RPMI8226 (cell line): Measurements from ENCODE around the gene SIGLEC9.

Experiments used
- DNase-seq: peaks from one replicate; pipeline ENCODE4 v3.0.0-alpha.2; 2015

The SIGLEC9 gene

DNA sequence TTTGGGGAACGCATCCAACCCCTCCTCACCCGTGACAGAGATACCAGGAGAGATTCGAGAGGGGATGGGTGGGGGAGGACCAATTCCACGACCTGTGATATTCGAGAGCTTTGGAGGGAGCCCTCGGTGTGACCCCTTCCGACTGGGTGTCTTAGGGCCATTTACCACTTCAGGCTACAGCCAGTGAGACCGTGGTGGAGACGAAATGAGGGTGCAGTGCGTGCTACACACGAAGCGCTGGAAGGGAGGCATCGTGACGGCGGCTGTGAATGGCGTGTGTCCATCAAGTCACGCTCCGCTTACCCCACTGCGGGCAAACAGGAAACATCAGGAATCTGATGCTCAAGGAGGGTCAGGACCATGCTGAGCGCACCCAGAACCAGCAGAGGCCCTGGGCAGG, 26.9 kb upstream of the SIGLEC9 start:
- no peak for DNase-seq

DNA sequence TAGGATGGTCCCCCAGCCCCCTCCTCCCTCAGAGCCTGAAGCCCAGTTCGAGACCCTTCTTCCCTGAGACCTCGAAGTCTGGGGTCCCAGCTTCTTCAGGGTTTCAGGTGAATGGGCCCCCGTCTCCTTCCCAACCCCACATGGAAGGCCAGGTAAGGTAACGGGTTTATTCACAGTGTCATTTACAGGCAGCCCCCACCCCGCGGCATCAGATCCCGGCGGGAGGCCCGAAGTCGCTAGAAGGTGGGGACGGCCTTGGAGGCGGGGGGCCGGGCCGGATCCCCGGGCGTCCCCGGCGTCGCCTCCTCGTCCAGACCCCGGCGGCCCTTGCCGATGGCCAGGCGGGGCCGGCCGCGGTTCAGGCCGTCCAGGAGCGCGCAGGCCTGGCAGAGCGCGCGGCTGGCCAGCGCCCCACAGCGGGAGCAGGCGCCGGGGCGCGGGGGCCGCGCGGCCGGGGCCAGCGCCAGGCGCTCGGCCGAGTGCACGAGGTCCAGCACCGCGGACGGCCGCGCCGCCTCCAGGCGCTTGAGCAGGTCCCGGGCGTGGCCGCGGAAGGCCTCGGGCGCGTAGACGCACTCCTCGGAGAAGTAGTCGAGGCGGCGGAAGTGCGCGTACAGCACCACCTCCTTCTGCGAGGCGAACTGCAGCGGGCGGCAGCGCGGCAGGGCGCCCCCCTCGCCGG, 26.2 kb upstream of the SIGLEC9 start:
- no peak for DNase-seq

DNA sequence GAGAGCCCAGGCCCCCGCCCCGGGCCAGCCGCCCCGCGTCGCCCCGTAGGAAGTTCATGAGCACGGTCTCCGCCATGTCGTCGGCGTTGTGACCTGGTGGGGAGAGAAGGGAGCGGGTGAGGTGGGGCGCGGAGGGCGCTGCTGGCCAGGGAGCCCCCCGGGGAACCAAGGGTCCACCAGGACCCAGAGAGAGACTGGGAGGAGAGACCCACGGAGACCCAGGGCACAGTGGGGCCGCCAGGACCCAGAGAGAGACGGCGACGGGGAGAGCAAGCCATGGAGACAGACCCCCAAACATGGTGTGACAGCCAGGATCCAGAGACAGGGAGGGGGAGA, 25.7 kb upstream of the SIGLEC9 start:
- DNase-seq = no peak

DNA sequence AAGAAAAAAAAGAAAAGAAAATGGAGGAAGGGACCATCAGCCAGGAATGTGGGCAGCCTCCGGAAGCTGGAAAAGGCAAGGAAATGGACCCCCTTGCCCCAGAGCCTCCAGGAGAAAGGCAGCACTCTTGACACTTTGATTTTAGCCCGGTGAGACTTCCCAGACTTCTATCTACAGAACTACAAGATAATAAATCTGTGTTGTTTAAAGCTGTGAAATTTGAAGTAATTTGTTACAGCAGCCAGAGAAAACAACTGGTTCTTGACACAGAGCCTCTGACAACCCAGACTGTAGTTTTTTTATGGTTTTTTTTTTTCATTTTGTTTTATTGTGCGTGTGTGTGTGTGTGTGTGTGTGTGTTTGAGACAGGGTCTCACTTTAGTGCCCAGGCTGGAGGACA, 24.1 kb upstream of the SIGLEC9 start:
- no peak for DNase-seq

DNA sequence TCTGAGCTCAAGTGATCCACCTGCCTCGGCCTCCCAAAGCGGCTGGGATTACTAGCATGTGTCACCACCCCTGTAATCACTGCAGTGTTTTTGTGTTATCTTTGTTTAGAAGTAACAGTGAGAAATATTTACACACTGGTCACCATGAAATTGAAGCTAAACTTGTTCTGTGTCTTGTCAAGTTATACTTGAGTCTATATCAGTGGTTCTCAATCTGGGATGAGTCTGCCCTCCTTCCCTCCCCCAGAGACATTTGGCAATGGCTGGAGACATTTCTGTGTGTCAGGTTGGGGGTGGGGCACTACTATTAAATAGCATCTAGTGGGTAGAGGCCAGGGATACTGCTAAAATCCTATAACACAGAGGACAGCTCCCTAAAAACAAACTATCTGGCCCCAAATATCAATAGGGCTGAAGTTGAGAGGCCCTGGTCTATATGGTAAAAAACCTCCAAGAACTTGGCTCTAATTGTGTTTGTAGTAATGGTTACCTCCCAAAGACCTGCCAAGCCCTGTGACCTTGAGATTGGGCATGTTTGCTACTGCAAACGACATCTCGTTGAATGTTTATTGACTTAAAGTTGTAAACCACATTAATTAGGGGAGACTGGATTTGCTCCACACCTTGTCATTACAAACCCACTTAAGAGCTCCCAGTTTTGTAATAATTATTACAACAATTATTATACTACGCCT, 23.4 kb upstream of the SIGLEC9 start:
- DNase-seq = no peak

DNA sequence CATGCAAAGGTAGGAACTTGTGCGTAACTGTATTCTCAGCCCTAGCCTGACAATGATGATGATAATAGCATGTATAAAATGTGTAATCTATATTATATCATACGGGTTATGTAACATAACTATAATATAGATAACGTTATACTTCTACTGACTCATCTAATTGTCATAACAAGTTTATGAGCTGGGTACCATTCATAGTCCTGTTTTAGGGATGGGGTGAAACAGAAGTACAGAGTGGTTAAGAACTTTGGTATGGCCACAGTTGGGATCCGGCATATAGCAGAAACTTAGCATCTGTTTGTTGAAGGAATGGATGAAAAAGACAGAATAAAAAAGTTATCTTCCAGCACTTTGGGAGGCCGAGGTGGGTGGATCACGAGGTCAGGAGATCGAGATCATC, 21.7 kb upstream of the SIGLEC9 start:
- DNase-seq = no peak

DNA sequence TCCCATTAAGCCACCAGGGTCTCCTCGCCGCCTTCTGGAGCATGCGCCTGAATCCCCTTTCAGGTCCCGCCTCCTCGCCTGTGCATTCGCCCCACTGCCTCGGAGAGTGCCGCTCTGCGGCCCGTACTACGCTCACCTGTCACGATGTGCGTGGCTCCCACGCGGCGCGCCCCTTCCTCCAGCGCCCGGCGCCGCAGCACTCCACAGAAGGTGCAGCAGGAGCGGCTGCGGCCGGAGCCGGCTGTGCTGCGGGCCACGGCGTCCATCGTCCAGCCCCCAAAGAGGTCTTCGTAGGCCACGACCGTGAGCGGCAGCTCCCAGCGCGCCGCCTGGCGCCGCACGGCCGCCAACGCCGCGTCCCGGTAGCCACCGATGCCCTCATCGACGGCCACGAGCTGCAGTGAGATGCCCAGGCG, 20.8 kb upstream of the SIGLEC9 start:
- no peak for DNase-seq

DNA sequence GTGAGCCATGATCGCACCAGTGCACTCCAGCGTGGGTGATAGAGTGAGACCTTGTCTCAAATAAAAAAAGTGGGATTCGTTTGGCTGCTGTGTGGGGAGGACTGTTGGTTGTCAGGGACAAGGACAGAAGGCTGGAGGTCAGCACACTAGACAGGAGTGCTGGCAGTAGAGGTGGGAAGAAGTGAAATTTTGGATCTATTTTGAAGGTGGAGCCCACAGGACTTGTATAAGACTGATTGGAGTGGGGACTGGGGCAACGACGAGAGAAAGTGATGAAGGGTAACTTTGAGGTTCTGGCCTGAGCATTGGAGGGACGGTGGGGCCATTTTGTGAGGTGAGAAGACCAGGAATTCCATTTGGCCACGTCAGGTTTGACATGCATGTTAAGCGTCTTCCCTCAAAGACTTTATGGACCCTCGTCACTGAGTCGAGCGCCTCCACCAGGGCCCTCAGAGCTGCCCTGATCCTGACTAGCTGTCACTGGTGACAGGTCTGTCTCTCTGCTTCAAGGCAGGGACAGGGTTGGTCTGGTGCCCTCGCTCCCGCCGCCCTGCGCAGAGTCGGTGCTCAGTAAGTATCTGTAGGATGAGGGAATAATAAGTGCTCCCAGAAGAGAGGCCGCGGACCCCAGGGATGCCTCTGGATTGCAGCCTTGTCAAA, 17.2 kb upstream of the SIGLEC9 start:
- DNase-seq = peak; percentile 41

DNA sequence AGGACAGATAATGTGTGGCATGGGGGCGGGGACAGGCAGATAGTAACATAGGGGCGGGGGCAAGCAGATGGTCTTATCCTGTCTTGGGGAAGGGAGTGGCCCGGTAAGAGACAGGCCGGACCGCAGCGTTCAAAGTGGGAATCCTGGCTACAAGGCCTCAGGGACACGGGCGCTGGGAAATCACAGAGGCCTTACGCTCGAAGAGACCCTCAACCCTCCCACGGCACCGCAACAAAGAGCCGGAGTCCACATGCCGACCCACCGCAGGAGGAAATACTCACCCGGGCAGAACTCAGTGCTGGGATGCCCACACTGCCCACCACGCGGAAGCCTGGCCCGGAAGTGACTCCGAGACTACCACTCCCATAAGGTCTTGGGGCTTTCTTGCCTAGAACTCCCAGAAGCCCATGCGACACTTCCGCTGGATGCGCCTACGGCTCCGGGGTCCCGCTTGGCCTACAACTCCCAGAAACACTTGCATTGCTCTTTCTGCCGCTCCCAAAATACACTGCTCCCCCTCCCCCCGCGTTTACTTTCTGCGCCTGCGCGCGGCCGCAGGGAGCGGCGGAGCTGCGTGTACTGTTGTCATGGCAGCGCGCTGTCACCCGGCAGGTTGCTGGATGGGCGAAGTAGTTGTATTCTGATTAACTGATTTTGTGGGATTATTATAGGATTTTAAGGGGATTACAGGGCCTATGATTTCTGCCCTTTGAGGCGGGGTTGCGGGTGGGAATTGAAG, 16.5 kb upstream of the SIGLEC9 start, which contains the start of gene CTU1:
CTU1 (minus strand) TSS at position 344 of the 739 bp plus-strand sequence. CDS start 3,840 bp downstream, outside the sequence.
- DNase-seq = peak; percentile 99

DNA sequence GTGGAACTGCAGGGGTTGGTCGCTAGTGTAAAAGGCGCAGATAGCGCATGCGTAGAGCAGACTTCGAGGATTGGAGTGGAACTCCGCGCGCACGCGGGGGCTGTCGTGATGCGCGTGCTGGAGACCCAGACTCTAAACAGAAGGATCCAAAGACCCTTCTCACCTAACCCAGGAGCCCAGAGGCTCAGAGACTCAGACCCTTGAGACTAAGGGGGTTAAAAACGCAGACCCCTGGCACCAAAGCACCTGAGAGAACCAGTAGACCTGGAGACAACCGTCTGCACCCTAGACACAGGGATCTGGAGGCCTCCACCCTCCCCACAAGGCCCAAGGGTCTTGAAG, 15.9 kb upstream of the SIGLEC9 start:
- no peak for DNase-seq

DNA sequence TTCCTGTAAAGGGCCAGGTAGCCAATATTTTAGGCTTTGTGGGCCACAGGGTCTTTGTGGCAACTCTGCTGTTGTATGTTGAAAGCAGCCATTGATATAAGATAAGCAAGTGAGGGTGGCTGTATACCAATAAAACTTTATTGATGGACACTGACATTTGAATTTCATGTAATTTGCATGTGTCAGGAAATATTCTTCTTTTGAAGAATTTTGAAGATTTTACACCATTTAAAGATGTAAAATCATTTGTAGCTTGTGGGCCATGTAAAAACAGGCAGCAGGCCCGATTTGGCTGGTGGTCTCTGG, 14.1 kb upstream of the SIGLEC9 start:
- no peak for DNase-seq

DNA sequence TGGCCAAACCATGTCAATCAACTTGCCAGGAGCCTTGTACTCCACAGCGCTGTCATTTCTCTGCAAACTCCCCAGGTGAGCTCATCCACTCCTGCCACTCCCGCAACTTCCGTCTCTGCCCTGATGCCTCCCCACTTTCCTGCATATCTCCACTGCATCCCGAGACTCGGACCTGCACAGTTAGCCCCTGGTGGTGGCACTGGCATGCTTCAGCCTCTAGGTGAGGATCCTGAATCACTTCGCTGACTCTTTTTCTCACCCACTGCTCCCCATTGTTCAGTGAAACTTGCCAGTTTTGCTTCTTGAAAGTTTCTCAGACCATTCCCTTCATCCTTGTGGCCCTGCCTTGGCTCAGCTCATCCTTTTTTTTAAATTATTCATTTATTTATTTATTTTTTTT, 13.1 kb upstream of the SIGLEC9 start:
- peak; percentile 47 for DNase-seq

DNA sequence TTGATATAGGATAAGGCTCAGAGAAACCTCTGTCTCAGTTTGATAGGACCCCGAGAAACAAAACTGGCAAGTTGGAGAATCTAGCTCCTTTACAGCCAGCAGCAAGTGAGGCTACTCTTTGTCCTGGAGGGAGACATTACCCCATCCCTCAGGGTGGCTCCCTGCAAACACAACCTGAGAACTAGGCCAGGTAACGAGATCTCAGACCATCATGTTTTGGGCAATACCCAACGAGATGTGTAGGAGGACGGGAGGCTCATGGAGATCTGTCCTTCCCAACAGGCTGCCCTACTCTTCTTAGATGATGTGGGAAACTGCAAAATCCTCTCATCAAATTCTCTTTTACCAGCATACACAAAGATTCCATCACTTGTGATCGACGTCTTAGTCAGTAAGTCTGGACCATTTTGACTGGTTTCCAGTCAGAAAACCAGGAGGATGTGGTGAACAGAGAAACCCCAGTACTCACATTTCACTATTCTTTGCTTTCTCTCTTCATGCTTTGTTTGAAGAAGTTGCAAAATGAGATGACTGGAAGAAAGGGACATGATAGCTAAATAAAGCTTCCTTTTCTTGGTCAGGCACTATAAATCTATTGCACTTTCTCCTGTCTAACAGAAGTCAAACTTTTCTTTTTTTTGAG, 10.5 kb upstream of the SIGLEC9 start:
- no peak for DNase-seq

DNA sequence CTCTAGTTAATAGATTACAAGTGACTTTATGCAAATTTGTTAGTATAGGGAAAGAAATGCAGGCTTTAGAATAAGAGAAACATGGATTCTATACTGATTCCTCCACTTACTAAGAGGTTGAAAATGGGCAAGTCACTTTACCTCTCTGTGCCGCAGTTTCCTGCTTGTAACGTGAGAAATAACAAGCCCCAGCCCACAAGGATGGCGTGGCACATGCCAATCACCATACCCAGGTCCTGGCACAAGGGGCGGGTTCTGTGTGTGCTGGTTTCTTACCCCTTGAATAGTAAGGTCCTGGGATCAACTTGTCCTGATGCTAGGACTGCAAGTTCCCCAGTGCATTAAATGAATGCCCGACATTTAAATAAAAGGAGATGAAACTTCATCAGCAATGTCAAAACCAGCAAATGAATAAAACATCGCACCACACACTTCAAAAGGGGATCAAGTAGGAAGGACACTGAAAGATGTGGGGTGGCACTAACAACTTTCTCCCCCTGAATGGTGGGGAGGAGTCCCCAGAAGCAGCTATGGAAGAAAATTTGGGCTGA, 7.9 kb upstream of the SIGLEC9 start:
- DNase-seq = no peak

DNA sequence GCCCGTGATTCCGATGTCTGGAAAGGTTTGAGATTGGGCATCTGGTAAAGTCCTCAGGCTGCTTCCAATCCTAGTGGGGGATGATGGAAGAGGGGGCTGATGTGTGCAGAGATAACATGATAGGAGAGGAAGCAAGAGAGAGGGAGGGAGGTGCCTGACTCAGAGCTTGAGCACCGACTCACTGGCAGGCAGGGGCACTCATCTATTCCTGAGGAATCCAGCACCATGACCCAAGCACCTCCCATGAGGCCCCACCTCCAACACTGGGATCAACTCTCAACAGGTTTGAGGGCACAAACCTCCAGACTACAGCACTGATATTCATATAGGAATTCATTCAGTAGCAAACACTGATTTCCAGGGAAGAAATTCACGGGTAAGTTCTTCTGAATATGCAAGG, 5.6 kb upstream of the SIGLEC9 start:
- DNase-seq = no peak

DNA sequence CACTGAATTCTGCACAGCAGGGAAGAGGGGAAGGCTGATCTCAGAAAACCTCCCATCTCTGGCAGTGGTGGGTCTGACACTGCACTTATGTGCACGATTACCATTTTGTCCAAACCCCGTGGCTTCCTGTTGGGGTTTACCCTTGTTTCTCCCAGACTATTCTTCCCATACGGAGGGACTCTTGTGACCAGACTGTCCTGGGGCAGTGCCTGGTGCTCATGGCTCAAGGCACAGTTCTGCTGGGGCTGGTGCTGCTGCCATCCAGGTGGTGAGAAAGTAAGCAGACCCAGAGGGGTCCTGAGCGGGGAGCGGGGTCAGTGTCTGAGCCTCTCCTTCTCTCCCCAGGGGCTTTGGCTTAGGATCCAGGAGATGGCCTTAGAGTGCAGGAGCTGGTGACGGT, 5.1 kb upstream of the SIGLEC9 start:
- DNase-seq = no peak

DNA sequence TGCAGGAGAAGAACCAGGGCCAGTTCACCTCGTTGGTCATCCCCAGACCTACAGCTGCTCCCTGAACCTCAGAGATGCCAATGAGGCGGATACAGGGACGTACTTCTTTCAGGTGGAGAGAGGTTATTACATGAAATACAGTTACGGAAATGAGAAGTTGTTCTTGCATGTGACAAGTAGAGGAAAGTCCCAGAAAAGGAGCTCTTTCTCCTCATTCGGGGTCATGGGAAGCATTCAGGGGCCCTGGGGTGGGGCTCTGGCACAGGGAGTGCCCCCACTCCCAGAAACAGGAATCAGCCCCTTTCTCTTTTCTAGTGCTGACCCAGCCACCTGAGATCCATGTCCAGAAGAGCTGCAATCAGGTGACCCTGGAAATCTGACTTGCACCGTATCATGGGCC, 4.5 kb upstream of the SIGLEC9 start:
- no peak for DNase-seq

DNA sequence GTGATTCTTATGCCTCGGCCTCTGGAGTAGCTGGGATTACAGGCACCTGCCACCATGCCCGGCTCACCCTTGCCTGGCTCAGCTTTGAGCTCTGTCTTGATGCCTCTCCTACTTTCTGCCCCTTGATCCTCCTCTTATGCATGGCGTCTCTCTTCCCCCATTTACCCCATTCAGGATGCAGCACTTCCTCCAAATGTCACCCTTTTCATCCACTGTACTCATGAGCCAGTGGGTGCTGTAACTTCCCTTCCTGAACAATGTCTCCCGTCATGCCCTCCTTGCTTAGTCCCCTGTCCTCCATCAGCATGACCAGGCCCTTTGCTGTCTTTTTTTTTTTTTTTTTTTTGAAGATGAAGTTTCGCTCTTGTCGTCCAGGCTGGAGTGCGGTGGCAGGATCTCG, 3.4 kb upstream of the SIGLEC9 start:
- DNase-seq = no peak

DNA sequence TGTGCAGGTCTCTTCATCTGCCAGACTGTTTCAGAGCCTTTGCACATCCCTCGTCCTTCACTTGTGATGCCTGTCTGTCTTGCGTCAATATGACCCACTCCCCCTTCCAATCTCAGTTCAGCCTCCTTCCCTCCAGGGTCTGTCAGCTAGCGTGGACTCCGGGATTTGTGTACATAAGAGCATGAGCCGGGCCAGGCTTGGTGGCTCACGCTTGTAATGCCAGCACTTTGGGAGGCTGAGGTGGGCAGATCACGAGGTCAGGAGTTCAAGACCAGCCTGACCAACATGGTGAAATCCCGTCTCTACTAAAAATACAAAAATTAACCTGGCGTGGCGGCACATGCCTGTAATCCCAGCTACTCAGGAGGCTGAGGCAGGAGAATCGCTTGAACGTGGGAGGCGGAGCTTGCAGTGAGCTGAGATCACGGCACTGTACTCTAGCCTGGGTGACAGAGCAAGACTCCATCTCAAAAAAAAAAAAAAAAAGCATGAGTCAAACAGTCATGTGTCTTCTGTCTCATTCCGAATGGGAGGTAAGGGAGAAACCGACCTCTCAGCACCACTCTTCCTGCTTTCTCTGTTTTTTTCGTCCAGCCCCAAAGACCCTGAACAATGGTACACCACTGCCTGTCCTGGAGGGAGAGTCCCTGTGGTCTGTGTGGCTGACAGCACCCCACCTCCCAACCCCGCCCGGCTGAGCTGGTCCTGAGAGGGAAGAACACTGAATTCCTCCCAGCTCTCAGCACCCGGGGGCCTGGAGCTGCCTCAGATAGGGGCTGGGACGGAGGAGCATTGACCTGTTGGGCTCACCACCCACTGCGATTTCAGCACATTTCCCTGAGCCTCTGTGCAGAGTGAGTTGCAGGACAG, 2.4 kb upstream of the SIGLEC9 start:
- no peak for DNase-seq

DNA sequence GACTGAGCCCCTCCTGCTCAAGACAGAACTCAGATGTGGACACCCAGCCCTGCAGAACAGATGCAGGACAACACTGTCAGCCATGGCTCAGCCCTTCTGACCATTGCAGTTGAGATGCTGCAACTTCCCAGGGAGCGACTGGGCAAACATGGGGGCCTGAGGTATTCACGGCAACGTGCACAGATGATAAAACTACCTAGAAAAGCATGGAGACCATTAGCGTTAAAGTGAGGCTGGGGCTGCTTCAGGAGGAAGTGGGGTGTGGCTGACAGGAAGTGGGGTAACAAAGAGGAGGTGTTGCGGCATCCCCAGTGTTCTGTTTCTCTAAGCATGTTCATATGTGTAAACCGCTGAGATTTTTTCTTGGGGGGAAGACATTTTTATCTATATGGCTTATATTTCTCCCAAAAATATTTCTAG, 1.3 kb upstream of the SIGLEC9 start:
- no peak for DNase-seq

DNA sequence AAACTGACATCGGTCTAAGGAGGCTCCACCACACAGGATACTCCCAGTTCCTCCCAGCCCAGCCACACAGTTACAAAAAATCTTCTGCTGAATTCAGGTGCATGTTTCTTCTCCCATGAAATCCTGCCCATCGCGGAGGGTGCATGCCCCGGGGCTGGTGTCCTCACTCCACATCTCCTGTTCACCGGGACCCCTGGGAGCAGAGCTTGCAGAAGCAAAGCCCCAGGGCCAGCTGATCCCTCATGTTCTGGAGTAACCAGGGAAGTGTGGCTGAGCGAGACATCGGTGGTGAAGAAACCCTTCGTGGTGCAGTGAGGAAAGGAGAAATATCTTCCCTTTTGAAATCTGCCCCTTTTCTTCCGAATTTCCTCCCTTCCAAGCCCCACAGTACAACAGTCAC, 904 bp upstream of the SIGLEC9 start:
- no peak for DNase-seq

DNA sequence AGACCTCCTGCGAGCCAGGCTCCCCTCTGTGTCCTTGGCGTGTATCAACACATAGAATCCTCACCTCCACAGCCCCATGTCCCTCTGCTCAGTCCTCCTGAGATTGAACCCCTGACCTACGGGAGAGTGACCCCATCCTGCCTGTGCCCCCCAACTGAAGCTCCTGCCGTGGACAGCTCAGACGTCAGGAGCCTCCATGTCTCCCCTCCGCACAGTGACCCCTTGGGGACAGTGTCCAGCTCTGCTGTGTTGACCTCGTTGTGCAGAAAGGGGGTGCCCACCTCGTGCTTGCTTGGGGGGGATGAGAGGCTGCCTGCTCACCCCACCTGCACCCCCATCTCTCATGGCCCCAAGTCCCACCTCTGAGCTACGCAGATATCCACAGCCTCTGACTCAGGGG, 490 bp upstream of the SIGLEC9 start:
- no peak for DNase-seq
